Neural cell (in vitro differentiated cells): Measurements from ENCODE around the gene NCK2. TPM values are rescaled to one million over a fixed set of nuclear protein-coding genes. Genes with fewer than 3 reads are reported as not detected.

ENCODE experiments used
- H2AFZ ChIP-seq: fragments of 200-600, 300-800 bp; sonication (generic), shearing (Covaris generic); 2 replicates; pipeline ENCODE4 v1.6.0; 2014; ENCODE audit warnings: low read depth, mild to moderate bottlenecking, antibody characterized with exemption, low read length, moderate library complexity
- H3F3A ChIP-seq: fragments of 200-600 bp; shearing (Covaris generic); 2 replicates; pipeline ENCODE4 v1.6.1; 2016; ENCODE audit warnings: mild to moderate bottlenecking, moderate library complexity, mixed read lengths, antibody characterized with exemption, low read length; ENCODE audit not compliant: insufficient read depth, poor library complexity, severe bottlenecking
- H3K27ac ChIP-seq: fragments of 200-600, 300-800 bp; sonication (generic), shearing (Covaris generic); 2 replicates; pipeline ENCODE4 v1.5.1; 2014; ENCODE audit warnings: mild to moderate bottlenecking, low read length, moderate library complexity
- H3K27me3 ChIP-seq: fragments of 300-800, 200-600 bp; sonication (generic), shearing (Covaris generic); 2 replicates; pipeline ENCODE4 v1.6.0; 2014; ENCODE audit warnings: mild to moderate bottlenecking, low read depth, low read length, moderate library complexity; ENCODE audit not compliant: insufficient read depth
- H3K36me3 ChIP-seq: fragments of 300-800, 200-600 bp; sonication (generic), shearing (Covaris generic); 2 replicates; pipeline ENCODE4 v1.5.1; 2014; ENCODE audit warnings: mild to moderate bottlenecking, antibody characterized with exemption, low read length, moderate library complexity; ENCODE audit not compliant: insufficient read depth
- H3K4me2 ChIP-seq: fragments of 300-800, 200-600 bp; sonication (generic), shearing (Covaris generic); 2 replicates; pipeline ENCODE4 v1.6.0; 2014; ENCODE audit warnings: mild to moderate bottlenecking, low read length
- H3K4me3 ChIP-seq: fragments of 300-800, 200-600 bp; sonication (generic), shearing (Covaris generic); 2 replicates; pipeline ENCODE4 v1.5.1; 2014; ENCODE audit warnings: mild to moderate bottlenecking, low read length, moderate library complexity
- H3K79me2 ChIP-seq: fragments of 200-600 bp; shearing (Covaris generic); replicated peaks from 2 replicates; pipeline ENCODE4 v1.6.0; 2014; ENCODE audit warnings: mild to moderate bottlenecking, low read length, moderate library complexity; ENCODE audit not compliant: insufficient read depth
- H3K9ac ChIP-seq: fragments of 300-800, 200-600 bp; sonication (generic), shearing (Covaris generic); 2 replicates; pipeline ENCODE4 v1.6.1; 2016; ENCODE audit warnings: mild to moderate bottlenecking, low read length, mixed read lengths
- H3K9me2 ChIP-seq: fragments of 200-600 bp; shearing (Covaris generic); 2 replicates; pipeline ENCODE4 v1.6.1; 2016; ENCODE audit warnings: mild to moderate bottlenecking, low read length, mixed read lengths; ENCODE audit not compliant: insufficient read depth
- H3K9me3 ChIP-seq: fragments of 200-600, 300-800 bp; sonication (generic), shearing (Covaris generic); 2 replicates; pipeline ENCODE4 v1.6.1; 2016; ENCODE audit warnings: mild to moderate bottlenecking, mixed run types, low read length, moderate library complexity, mixed read lengths
- H4K20me1 ChIP-seq: fragments of 200-600 bp; shearing (Covaris generic); 2 replicates; pipeline ENCODE4 v1.6.1; 2016; ENCODE audit warnings: mild to moderate bottlenecking, mixed run types; ENCODE audit not compliant: insufficient read depth
- CTCF ChIP-seq: fragments of 450-650 bp; IDR thresholded peaks from 2 replicates; pipeline ENCODE4 v1.5.1; 2014; ENCODE audit warnings: antibody characterized with exemption, mild to moderate bottlenecking, moderate library complexity; ENCODE audit not compliant: poor library complexity, severe bottlenecking
- EP300 ChIP-seq: fragments of 450-650 bp; conservative IDR thresholded peaks from 2 replicates; pipeline ENCODE4 v1.6.1; 2014; ENCODE audit warnings: antibody characterized with exemption, mild to moderate bottlenecking, moderate library complexity; ENCODE audit not compliant: poor library complexity, severe bottlenecking
- EZH2 ChIP-seq: fragments of 200-600, 300-800 bp; shearing (Covaris generic), sonication (generic); IDR thresholded peaks from 2 replicates; pipeline ENCODE4 v1.6.1; 2014; ENCODE audit warnings: antibody characterized with exemption, low read length, borderline replicate concordance, mild to moderate bottlenecking; ENCODE audit not compliant: insufficient read depth, poor library complexity, severe bottlenecking
- MXI1 ChIP-seq: fragments of 450-650 bp; conservative IDR thresholded peaks from 2 replicates; pipeline ENCODE4 v1.6.1; 2014; ENCODE audit warnings: antibody characterized with exemption, mild to moderate bottlenecking; ENCODE audit not compliant: poor library complexity, severe bottlenecking
- POLR2AphosphoS5 ChIP-seq: IDR thresholded peaks from 2 replicates; pipeline ENCODE4 v1.6.1; 2012
- RAD21 ChIP-seq: fragments of 450-650 bp; conservative IDR thresholded peaks from 2 replicates; pipeline ENCODE4 v1.6.1; 2014; ENCODE audit warnings: antibody characterized with exemption, mild to moderate bottlenecking, moderate library complexity
- REST ChIP-seq: IDR thresholded peaks from 2 replicates; pipeline ENCODE4 v1.6.1; 2012; ENCODE audit warnings: borderline replicate concordance
- SMC3 ChIP-seq: fragments of 450-650 bp; conservative IDR thresholded peaks from 2 replicates; pipeline ENCODE4 v1.6.1; 2014; ENCODE audit warnings: antibody characterized with exemption, mild to moderate bottlenecking, moderate library complexity; ENCODE audit not compliant: poor library complexity
- TAF1 ChIP-seq: IDR thresholded peaks from 2 replicates; pipeline ENCODE4 v1.6.1; 2012; ENCODE audit warnings: low read depth
- polyA plus RNA-seq: library from polyadenylated mRNA; depleted of rRNA; stranded (reverse); fragments of >200 nt; gene quantifications from 2 replicates; pipeline ENCODE4 v1.2.3, GENCODE V29; 2014

NCK2 gene
- polyA plus RNA-seq, 1 donor from 2014 or later: 49.4 TPM

GRCh38 chr2:105928563-105928962, 183.9 kb downstream of the NCK2 start:
- Histone ChIP-seq H3K9ac (no peak overlapping the region), H4K20me1 (no peaks in the 10 kb centered on the region), H3K36me3 (no peaks in the 10 kb centered on the region), H3K9me2 (no peaks in the 10 kb centered on the region), H3K4me2 (no peak overlapping the region), H3K79me2 (no peaks in the 10 kb centered on the region), H3K4me3 (no peak overlapping the region), H3F3A (no peaks in the 10 kb centered on the region), H3K27ac (no peak overlapping the region), H3K27me3 (no peaks in the 10 kb centered on the region), H3K9me3 (no peaks in the 10 kb centered on the region), H2AFZ (no peak overlapping the region)
- no peak for TF ChIP-seq RAD21
- no peak for TF ChIP-seq REST
- no peak for TF ChIP-seq EZH2
- no peak for TF ChIP-seq EP300
- no peak for TF ChIP-seq SMC3
- TF ChIP-seq CTCF: no peak
- TF ChIP-seq TAF1: no peak
- no peak for TF ChIP-seq MXI1
- TF ChIP-seq POLR2AphosphoS5: no peak

GRCh38 chr2:105929516-105929915, 184.8 kb downstream of the NCK2 start:
- H3K9ac ChIP-seq: no peak overlapping the region
- no peak overlapping the region for H3K27ac ChIP-seq
- no peaks in the 10 kb centered on the region for H3F3A ChIP-seq
- no peaks in the 10 kb centered on the region for H3K27me3 ChIP-seq
- no peaks in the 10 kb centered on the region for H3K79me2 ChIP-seq
- H3K36me3 ChIP-seq: no peaks in the 10 kb centered on the region
- H3K9me3 ChIP-seq: no peaks in the 10 kb centered on the region
- H3K4me3 ChIP-seq: no peak overlapping the region
- H4K20me1 ChIP-seq: no peaks in the 10 kb centered on the region
- H3K9me2 ChIP-seq: no peaks in the 10 kb centered on the region
- no peak for TF ChIP-seq TAF1
- no peak for TF ChIP-seq MXI1
- no peak for TF ChIP-seq CTCF
- TF ChIP-seq EP300: no peak
- TF ChIP-seq EZH2: no peak
- no peak for TF ChIP-seq REST
- no peak for TF ChIP-seq RAD21
- TF ChIP-seq SMC3: no peak
- no peak overlapping the region for H3K4me2 ChIP-seq
- no peak overlapping the region for H2AFZ ChIP-seq
